Measurements from ENCODE around the gene EFNB2. TPM values are rescaled to one million over a fixed set of nuclear protein-coding genes. Genes with fewer than 3 reads are reported as not detected.
A peak's percentile ranks its signal among the peaks of the same experiment; 100 is the strongest.

EFNB2 gene
- total RNA-seq, 2 donors from 2014 or later, result not detected

GRCh38 chr13:106520251-106521054, 15.0 kb downstream of the EFNB2 start:
- no peak for ATAC-seq
- Mint-ChIP-seq H3K27ac (no peak overlapping the region), H3K36me3 (no peaks in the 10 kb centered on the region)

GRCh38 chr13:106518512-106518911, 16.9 kb downstream of the EFNB2 start:
- ATAC-seq (no peak), DNase-seq (ENCODE audit: low spot score in 2 of 2) (no peak)
- no peak overlapping the region for H3K27ac Mint-ChIP-seq
- no peaks in the 10 kb centered on the region for H3K36me3 Mint-ChIP-seq
- no peaks in the 10 kb centered on the region for H3K9me3 Mint-ChIP-seq

More at GRCh38 chr13:106520251-106521054, 15.0 kb downstream of the EFNB2 start:
- no peak for DNase-seq (ENCODE audit: low spot score in 2 of 2)
- H3K9me3 Mint-ChIP-seq, result no peaks in the 10 kb centered on the region

GRCh38 chr13:106517109-106517847, 18.2 kb downstream of the EFNB2 start:
- Mint-ChIP-seq H3K27ac (no peak overlapping the region), H3K36me3 (no peaks in the 10 kb centered on the region), H3K9me3 (no peaks in the 10 kb centered on the region)
- DNase-seq (ENCODE audit: low spot score in 2 of 2) (no peak), ATAC-seq (no peak)

- no peaks in the 10 kb centered on the region for H3K36me3 Mint-ChIP-seq
- DNase-seq (ENCODE audit: low spot score in 2 of 2) (no peak), ATAC-seq (no peak)
- no peak overlapping the region for H3K27ac Mint-ChIP-seq
- no peaks in the 10 kb centered on the region for H3K9me3 Mint-ChIP-seq
Observed at GRCh38 chr13:106515635-106516254, 19.7 kb downstream of the EFNB2 start.

GRCh38 chr13:106514928-106515634, 20.4 kb downstream of the EFNB2 start:
- Mint-ChIP-seq H3K36me3 (no peaks in the 10 kb centered on the region), H3K9me3 (no peaks in the 10 kb centered on the region), H3K27ac (no peak overlapping the region)
- DNase-seq (ENCODE audit: low spot score in 2 of 2) (no peak), ATAC-seq (no peak)

- Mint-ChIP-seq H3K9me3 (no peaks in the 10 kb centered on the region), H3K27ac (no peak overlapping the region), H3K36me3 (no peaks in the 10 kb centered on the region)
- ATAC-seq (no peak), DNase-seq (ENCODE audit: low spot score in 2 of 2) (no peak)
Observed at GRCh38 chr13:106513025-106513983, 22.2 kb downstream of the EFNB2 start.

- ATAC-seq (peak in 1 of 2 donors; percentile 43), DNase-seq (ENCODE audit: low spot score in 2 of 2) (no peak)
- Mint-ChIP-seq H3K9me3 (no peaks in the 10 kb centered on the region), H3K36me3 (no peaks in the 10 kb centered on the region), H3K27ac (no peak overlapping the region)
Observed at GRCh38 chr13:106507560-106508274, 27.7 kb downstream of the EFNB2 start.

GRCh38 chr13:106506286-106506685, 29.2 kb downstream of the EFNB2 start:
- Mint-ChIP-seq H3K9me3 (no peaks in the 10 kb centered on the region), H3K36me3 (no peaks in the 10 kb centered on the region), H3K27ac (no peak overlapping the region)
- DNase-seq (ENCODE audit: low spot score in 2 of 2), result no peak
- no peak for ATAC-seq

GRCh38 chr13:106505732-106506131, 29.7 kb downstream of the EFNB2 start:
- DNase-seq (ENCODE audit: low spot score in 2 of 2) (no peak), ATAC-seq (no peak)
- Mint-ChIP-seq H3K9me3 (no peaks in the 10 kb centered on the region), H3K36me3 (no peaks in the 10 kb centered on the region), H3K27ac (no peak overlapping the region)

- ATAC-seq, result no peak
- H3K9me3 Mint-ChIP-seq, result no peaks in the 10 kb centered on the region
Observed at GRCh38 chr13:106505295-106505694, 30.2 kb downstream of the EFNB2 start.

GRCh38 chr13:106503730-106504453, 31.6 kb downstream of the EFNB2 start:
- ATAC-seq, result no peak
- DNase-seq (ENCODE audit: low spot score in 2 of 2), result no peak
- H3K9me3 Mint-ChIP-seq, result no peaks in the 10 kb centered on the region
- no peak overlapping the region for H3K27ac Mint-ChIP-seq
- H3K36me3 Mint-ChIP-seq, result no peaks in the 10 kb centered on the region

More at GRCh38 chr13:106505295-106505694, 30.2 kb downstream of the EFNB2 start:
- no peak overlapping the region for H3K27ac Mint-ChIP-seq
- no peak for DNase-seq (ENCODE audit: low spot score in 2 of 2)
- H3K36me3 Mint-ChIP-seq, result no peaks in the 10 kb centered on the region

- Mint-ChIP-seq H3K9me3 (no peaks in the 10 kb centered on the region), H3K27ac (no peak overlapping the region), H3K36me3 (no peaks in the 10 kb centered on the region)
- DNase-seq (ENCODE audit: low spot score in 2 of 2) (no peak), ATAC-seq (no peak)
Observed at GRCh38 chr13:106503272-106503671, 32.2 kb downstream of the EFNB2 start.

- Mint-ChIP-seq H3K27ac (no peak overlapping the region), H3K9me3 (no peaks in the 10 kb centered on the region), H3K36me3 (no peaks in the 10 kb centered on the region)
- DNase-seq (ENCODE audit: low spot score in 2 of 2), result no peak
- no peak for ATAC-seq
Observed at GRCh38 chr13:106500445-106500844, 35.0 kb downstream of the EFNB2 start.

GRCh38 chr13:106499896-106500295, 35.6 kb downstream of the EFNB2 start:
- Mint-ChIP-seq H3K36me3 (no peaks in the 10 kb centered on the region), H3K9me3 (no peaks in the 10 kb centered on the region), H3K27ac (no peak overlapping the region)
- DNase-seq (ENCODE audit: low spot score in 2 of 2) (no peak), ATAC-seq (no peak)

GRCh38 chr13:106499113-106499512, 36.3 kb downstream of the EFNB2 start:
- Mint-ChIP-seq H3K27ac (no peak overlapping the region), H3K9me3 (no peaks in the 10 kb centered on the region), H3K36me3 (no peaks in the 10 kb centered on the region)
- DNase-seq (ENCODE audit: low spot score in 2 of 2) (no peak), ATAC-seq (no peak)
